HG02759 (cell line): ENCODE data around the gene CRYGA.
"Not testable (repeated sequence)": the region's sequence is repeated elsewhere in the genome, so short reads cannot be mapped to it uniquely, and the experiment has no call there.

Experiments
- ATAC-seq: cut with Tn5 transposase; IDR thresholded peaks from one replicate; pipeline ENCODE4 v1.9.1; 2021; ENCODE audit warnings: mild to moderate bottlenecking, moderate library complexity; ENCODE audit not compliant: unreplicated experiment

CRYGA gene

DNA sequence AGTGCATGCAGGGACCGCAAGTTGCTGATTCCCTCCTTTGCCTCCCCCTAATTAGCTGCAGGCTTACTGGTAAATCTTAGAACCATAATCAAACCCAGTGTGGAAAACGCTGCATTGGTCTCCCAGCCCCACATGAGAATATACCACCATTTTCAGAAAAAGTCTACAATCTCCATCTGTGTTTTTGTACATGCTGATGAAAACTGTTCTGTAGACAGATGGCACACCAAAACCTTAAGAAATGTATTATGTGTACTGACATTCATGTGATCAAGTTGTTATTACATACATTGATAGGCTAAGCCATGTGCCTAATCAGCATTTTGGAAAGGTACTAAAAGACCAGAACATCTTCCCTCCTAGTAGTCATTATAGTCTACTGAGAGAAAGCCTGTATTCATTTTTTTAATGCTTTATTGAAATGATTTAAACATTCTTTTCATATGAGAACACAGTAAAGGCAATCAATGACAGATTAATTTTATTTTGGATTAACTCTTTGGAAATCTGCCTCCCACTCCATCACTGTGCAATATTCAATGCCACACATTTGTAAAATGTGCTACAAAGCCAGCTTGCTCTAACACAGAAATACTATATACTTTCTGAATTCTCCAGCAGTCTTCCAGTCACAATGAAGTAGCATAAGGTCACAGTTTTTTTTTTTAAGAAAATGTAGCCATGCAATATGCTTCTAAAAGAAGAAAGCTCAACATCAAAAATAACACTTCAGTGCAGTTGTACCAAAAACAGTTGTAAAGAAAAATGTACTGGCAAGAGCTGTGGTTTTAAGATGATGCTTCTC is 1.8 kb upstream of the CRYGA start:
- no peak for ATAC-seq

GRCh38 chr2:208156439-208156838 is 7.0 kb downstream of the CRYGA start:
- no peak for ATAC-seq

- no peak for ATAC-seq
These were observed 10.2 kb downstream of the CRYGA start for GRCh38 chr2:208153156-208153555.

DNA sequence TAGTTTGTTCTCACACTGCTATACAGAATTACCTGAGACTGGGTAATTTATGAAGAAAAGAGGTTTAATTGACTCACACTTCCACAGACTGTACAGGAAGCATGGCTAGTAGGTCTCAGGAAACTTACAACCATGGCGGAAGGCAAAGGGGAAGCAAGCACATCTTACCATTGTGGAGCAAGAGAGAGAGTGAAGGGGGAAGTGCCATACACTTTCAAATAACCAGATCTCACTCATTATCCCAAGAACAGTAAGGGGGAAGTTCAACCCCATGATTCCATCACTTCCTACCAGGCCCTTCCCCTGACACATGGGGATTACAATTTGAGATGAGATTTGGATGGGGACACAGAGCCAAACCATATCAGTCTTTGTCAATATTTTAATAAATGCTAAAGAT is 12.4 kb downstream of the CRYGA start:
- ATAC-seq: no peak

DNA sequence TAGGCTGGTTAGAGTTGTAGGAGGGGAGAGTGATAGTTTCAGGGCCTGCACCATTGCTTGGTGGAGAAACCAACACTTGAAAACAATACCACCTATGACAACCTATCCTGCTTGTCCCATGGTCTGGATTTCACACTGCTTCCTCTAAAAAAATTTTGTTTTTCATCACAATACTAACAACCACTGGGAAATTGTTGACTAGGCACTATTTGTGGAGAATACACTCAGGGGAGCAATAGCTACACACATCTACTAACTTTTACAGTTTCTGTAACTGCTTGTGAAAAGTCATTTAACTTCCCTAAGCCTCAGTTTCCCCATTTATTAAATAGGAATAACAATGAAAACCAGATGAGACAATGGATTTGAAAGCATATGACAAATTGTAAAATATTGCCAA is 13.3 kb downstream of the CRYGA start:
- ATAC-seq: no peak

DNA sequence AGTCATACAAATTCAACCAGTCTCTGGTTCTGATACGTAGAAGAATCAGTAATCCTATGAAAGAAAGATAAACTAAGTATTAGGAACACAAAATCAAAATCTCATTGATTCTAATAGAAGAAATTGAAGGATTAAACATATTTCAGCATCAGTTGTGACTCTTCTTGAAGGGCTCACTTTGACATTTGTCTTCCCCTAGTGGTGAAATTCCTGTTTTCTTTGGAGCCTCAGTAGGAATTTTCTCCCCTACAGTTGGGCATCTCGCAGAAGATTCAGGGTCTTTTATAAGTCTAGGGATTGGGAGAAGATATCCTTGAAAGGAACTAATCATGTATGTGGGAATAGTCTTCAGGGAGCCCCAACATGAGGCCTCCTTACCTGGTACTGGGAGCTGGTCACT is 14.6 kb downstream of the CRYGA start:
- no peak for ATAC-seq

DNA sequence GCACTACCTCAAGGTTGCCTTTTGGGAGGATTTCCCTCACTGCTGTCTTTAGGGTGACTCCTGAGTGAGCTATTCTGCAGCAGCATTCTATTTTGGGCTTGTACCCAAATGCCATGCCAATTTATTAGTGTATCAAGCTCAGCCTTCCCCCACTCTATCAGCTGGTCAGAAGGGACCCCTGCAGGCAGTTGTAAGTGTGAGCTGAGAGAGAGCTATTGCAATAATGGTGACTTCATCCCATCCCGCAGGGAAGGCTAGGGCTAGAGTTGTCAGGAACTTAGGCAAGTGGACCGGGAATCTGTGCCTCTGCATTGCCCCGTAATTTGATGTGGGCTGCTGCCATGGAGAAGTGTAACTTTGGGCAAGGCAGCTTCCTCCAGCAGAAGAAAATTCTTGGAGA is 15.6 kb downstream of the CRYGA start:
- ATAC-seq: no peak

DNA sequence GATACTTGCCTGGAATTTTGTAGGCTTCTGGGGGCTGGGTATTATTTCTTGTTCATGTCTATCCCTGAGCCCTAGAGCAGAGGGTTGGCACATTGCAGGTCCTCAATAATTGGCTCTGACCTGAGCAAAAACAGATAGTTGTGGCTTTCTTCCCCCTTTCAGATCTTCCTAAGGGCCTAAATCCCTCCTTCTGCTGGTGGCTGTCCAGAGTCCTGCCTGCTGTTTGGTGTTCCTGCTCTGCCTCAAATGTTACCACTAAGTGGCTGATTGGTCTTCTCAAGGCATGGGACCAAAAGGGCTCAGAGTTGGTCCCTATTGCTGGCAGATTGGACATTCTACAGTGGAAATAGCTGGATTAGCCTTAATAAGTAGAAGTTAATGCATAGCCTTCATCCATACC is 16.4 kb downstream of the CRYGA start:
- no peak for ATAC-seq

DNA sequence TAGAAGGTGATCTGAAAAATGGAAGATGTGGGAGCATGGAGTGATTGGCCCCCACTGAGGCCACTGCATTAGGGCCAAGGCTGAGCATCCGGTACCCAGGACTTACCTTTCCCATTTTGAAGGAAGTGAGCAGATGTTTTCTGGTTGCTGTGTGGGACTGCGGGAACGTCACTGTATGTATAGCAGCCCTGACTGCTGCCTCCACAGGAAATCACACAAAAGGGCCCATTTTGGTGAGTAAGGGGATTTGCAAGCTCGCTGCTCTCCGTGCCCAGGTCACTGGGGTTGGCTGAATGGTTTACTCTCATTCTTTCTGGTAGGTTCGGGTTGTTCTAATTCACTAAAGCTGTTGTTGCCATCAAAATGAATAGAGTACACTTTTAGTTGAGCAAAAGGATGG is 17.4 kb downstream of the CRYGA start, which contains the start of gene CRYGB:
Gene CRYGB (minus strand): TSS at position 153 of the 400 bp plus-strand sequence. CDS start 38 bp downstream, at position 115.
- ATAC-seq: no peak

- ATAC-seq: no peak
These were observed 20.2 kb downstream of the CRYGA start for GRCh38 chr2:208142925-208143799.

DNA sequence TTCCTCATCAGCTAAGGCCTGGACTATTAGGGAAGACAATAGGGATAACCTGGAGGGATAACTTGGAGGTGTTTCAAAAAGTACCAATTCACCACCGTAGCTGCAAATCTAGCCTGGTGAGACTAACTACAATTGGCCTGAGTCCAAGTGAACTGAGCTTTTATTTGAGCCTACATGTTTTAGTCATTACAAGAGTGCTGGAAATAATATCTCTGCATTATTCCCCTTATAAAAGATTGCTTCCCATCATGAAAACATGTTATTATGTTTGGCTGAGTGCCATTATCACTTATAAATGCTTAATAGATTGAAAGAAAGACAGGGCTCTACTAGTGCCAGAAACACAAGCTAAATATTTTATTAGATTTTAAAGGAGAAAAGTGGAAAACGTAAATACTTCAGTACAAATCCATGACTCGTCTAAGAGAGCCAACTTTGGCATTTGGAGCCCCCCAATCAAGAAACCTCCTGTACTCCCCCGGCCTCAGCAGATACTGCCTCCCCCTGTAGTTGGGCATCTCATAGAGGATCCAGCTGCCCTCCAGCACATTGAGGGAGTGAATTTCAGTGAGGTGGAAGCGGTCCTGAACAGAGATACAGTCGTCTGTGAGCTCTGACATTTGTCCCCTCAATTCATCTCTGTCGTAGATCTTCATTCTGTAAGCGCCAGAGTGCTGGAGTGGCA is 21.0 kb downstream of the CRYGA start:
- ATAC-seq: no peak

DNA sequence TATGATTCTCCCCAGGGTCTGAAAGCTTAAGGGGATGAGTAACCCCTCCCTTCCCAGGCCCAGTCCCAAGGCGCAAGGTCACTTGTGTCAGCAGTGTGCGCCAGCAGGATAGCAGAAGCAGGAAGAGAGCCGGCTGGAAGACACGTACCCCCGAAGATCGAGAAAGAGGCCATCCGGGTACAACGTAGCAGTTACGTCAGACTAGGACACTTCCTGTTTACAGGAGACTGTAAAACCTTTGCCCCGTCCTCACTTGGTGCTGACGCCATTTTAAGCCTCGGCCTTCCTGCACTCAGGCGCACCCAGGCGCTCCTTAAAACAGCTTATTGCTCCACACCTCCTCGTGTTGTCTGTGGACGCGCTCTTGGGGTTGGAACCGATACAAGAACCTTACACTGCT is 23.9 kb downstream of the CRYGA start:
- no peak for ATAC-seq

DNA sequence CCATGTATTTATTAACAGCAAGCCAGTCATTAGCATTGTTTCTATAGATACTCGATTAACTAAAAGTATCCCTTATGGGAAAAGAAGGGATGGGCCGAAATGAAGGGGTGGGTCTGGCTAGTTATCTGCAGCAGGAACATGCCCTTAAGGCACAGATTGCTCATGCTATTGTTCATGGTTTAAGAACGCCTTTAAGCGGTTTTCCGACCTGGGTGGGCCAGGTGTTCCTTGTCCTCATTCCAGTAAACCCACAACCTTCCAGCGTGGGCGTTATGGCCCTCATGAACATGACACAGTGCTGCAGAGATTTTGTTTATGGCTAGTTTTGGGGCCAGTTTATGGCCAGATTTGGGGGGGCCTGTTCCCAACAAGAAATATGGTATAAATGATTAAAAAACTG is 25.1 kb downstream of the CRYGA start:
- not testable (repeated sequence) for ATAC-seq

- ATAC-seq: no peak
These were observed 26.7 kb downstream of the CRYGA start for GRCh38 chr2:208136716-208137094.

DNA sequence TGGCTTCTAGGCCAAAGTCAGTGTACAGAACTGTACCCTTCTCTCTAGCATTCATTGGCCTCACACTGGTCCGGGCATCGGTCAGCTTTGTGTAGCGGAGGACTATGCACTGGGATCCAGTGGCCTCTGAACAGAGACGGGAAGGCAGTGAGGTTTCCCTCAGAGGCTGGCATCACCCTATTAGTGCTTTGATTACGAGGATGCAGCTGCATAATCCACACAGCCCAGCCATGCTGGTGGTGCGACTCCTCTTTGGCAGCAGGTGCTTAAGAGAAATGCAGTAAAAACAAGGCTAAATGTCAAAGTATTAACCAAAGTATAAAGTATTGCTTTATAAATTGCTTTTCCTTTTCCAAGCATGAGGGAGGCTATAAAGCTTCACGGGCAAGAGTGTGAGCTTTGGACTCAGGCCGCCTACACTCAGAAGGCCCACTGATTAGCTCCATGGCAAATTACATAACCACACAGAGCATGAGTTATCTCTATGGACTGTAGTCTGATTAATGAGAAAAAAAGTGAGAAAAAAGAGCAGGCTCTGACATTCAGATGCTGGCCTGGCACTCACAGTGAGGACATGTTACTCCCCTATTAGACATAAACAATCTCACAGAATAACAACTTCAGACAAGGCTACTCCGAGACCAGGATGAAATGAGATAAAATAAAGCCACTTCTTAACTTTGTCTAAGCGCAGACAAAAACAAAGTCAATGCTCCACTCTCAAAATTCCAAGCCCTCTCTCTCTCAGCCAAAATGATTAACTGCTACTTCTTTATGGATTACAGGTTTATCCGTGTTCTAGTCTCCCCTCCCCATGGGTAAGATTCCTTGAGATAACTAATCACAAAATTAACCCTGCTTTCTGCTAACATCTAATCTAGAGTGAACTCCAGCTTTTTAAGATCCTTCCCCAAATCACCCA is 27.3 kb downstream of the CRYGA start:
- no peak for ATAC-seq

GRCh38 chr2:208134928-208135586 is 28.3 kb downstream of the CRYGA start:
- ATAC-seq: no peak

DNA sequence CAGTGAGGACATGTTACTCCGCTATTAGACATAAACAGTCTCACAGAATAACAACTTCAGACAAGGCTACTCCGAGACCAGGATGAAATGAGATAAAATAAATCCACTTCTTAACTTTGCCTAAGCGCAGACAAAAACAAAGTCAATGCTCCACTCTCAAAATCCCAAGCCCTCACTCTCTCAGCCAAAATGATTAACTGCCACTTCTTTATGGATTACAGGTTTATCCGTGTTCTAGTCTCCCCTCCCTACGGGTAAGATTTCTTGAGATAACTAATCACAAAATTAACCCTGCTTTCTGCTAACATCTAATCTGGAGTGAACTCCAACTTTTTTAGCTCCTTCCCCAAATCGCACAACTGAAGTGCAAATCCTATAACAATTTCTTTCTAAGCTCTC is 32.7 kb downstream of the CRYGA start:
- ATAC-seq: no peak

DNA sequence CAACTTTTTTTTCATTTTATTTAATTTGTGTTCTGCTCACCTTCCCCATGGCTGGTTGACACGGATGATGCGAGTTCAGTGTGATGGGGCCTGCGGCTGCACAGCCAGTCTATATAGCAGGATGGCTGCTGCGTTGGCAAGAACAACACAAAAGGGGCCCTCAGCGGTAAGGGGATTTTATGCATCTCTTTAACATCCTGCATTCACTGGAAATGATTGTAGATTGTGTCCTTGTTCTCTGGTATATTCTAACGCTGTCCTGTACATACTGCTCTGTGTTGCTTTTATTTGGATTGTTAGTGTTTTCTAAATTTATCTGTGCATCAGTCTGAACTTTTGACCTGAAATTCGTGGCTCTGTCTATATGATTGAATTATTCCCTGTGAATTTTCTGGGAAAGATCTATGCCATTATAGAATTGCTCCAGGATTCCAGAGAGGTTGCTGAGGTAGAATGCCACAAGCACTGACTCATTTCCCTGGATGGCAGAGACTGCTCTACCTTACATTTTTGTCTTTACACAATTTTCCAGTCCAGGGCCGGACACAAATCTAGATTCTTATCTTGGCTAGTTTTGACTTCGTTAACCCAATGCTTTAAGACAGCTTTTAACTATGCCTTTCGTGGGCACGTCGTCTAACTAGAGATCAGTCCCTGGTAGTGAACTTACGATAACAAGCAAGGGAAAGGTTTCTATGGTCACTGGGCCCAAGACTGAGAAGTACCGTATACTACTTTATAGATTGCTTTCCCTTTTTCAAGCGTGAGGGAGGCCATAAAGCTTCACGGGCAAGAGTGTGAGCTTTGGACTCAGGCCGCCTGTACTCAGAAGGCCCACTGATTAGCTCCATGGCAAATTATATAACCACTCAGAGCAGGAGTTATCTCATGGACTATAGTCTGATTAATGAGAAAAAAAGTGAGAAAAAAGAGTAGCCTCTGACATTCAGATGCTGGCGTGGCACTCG is 33.4 kb downstream of the CRYGA start, which contains the start of gene CRYGC:
Gene CRYGC (minus strand): TSS at position 85 of the 968 bp plus-strand sequence. CDS start 36 bp downstream, at position 49.
- ATAC-seq: no peak

- no peak for ATAC-seq
These were observed 35.3 kb downstream of the CRYGA start for GRCh38 chr2:208128136-208128535.
